GM19023 (cell line): ENCODE measurements around the gene TVP23B.
"Not testable (repeated sequence)": the region's sequence is repeated elsewhere in the genome, so short reads cannot be mapped to it uniquely, and the experiment has no call there.

Experiments used
- ATAC-seq: cut with Tn5 transposase; IDR thresholded peaks from one replicate; pipeline ENCODE4 v1.9.1; 2021; ENCODE audit warnings: mild to moderate bottlenecking, moderate library complexity; ENCODE audit not compliant: unreplicated experiment

TVP23B gene

GRCh38 chr17:18786890-18787289 is 5.9 kb downstream of the TVP23B start:
- not testable (repeated sequence) for ATAC-seq

GRCh38 chr17:18791402-18791801 is 10.4 kb downstream of the TVP23B start:
- ATAC-seq, result not testable (repeated sequence)

- ATAC-seq, result not testable (repeated sequence)
Observed at GRCh38 chr17:18794841-18795240, 13.9 kb downstream of the TVP23B start.

GRCh38 chr17:18796887-18797286 is 15.9 kb downstream of the TVP23B start:
- ATAC-seq, result not testable (repeated sequence)

GRCh38 chr17:18803458-18804245 is 22.7 kb downstream of the TVP23B start:
- not testable (repeated sequence) for ATAC-seq

GRCh38 chr17:18815924-18816323 is 34.9 kb downstream of the TVP23B start:
- ATAC-seq, result not testable (repeated sequence)

- ATAC-seq, result not testable (repeated sequence)
Observed at GRCh38 chr17:18816489-18817371, 35.7 kb downstream of the TVP23B start.

GRCh38 chr17:18821430-18821829 is 40.4 kb downstream of the TVP23B start:
- ATAC-seq, result not testable (repeated sequence)

- not testable (repeated sequence) for ATAC-seq
Observed at GRCh38 chr17:18827613-18828012, 46.6 kb downstream of the TVP23B start.

GRCh38 chr17:18848501-18848900 is 67.5 kb downstream of the TVP23B start:
- no peak for ATAC-seq

GRCh38 chr17:18850679-18851078 is 69.7 kb downstream of the TVP23B start:
- no peak for ATAC-seq

- ATAC-seq, result no peak
Observed at GRCh38 chr17:18851201-18851600, 70.2 kb downstream of the TVP23B start.

GRCh38 chr17:18854956-18855355 is 74.0 kb downstream of the TVP23B start:
- no peak for ATAC-seq

GRCh38 chr17:18855831-18856569 is 75.0 kb downstream of the TVP23B start:
- peak; percentile 75 for ATAC-seq
